Measurements from ENCODE around the gene HSDL1. TPM values are rescaled to one million over a fixed set of nuclear protein-coding genes. Genes with fewer than 3 reads are reported as not detected.

The HSDL1 gene
- total and polyA plus RNA-seq, 10 of the 15 experiments (the other 5 are each of a cell fraction or from before 2014, with no cell fraction given): 2.0 to 13.4 (median 5.6) TPM

- no peak overlapping the region for H3K4me3 ChIP-seq
- 78% methylated on average over 15 of the region's 15 CpGs for WGBS (ENCODE audit: insufficient coverage, insufficient replicate concordance, low lambda C conversion rate, missing lambda C conversion rate)
- H3K27ac ChIP-seq (ENCODE audit: control insufficient read depth, insufficient read depth): no peak overlapping the region
- H2AFZ ChIP-seq (ENCODE audit: control insufficient read depth, low read depth, low read length): no peak overlapping the region
- in situ Hi-C loops (cut with MboI): no loop called here
- FAIRE-seq: no peak
- SMC1A ChIA-PET (ENCODE audit: uncharacterized antibody, unreplicated experiment): interaction anchor here (1.1 kb wide), 1 partner anchor 9 kb away, joined by 4 read pairs; the partner anchor contains the start of gene TAF1C
- H4K20me1 ChIP-seq (ENCODE audit: control insufficient read depth, insufficient read depth): no peaks in the 10 kb centered on the region
- no peak overlapping the region for H3K4me2 ChIP-seq (ENCODE audit: control insufficient read depth, insufficient read depth)
- no peak overlapping the region for H3K9ac ChIP-seq (ENCODE audit: control insufficient read depth, insufficient read depth, low read length)
- CTCF ChIA-PET: interaction anchor here (4.7 to 7.1 kb wide), 2 partner anchors 8 to 92 kb away, joined by 30 to 82 read pairs; partner anchors contain the start of gene TAF1C
- H3K36me3 ChIP-seq (ENCODE audit: control insufficient read depth in 2 of 2, insufficient read depth in 2 of 2, low read length in 1 of 2): peaks cover 5 to 17% of the 10 kb centered on the region in 2 experiments; a peak in 3 of 4 replicates
- no peaks in the 10 kb centered on the region for H3K79me2 ChIP-seq (ENCODE audit: control insufficient read depth, insufficient read depth, low read length)
- peaks cover 13% of the 10 kb centered on the region for H3K4me1 ChIP-seq (ENCODE audit: control insufficient read depth, insufficient read depth, low read length)
- BruUV-seq (replicated peaks): no TSS peak
- ATAC-seq: no peak
- intact Hi-C loops (cut with micrococcal nuclease; ENCODE audit: unreplicated experiment): no loop called here
- RAD21 ChIA-PET (ENCODE audit: unreplicated experiment): interaction anchor here (0.9 kb wide), 1 partner anchor 92 kb away, joined by 3 read pairs; no protein-coding TSS in a partner anchor
- no peaks in the 10 kb centered on the region for H3K27me3 ChIP-seq (replicated peaks in 1 of 2; ENCODE audit: control insufficient read depth in 2 of 2, insufficient read depth in 2 of 2, low read length in 1 of 2)
- no peaks in the 10 kb centered on the region for H3K9me3 ChIP-seq (replicated peaks; ENCODE audit: control insufficient read depth, insufficient read depth, low read length)
- DNase-seq (ENCODE audit: low read depth, low spot score): no peak
- POLR2A ChIA-PET: no interaction called here
- TF ChIP-seq IKZF1 (conservative IDR thresholded peaks at IDR 0.05): no peak
- no peak for TF ChIP-seq KAT2A (conservative IDR thresholded peaks at IDR 0.05; ENCODE audit: control insufficient read depth, low read depth, low read length)
- TF ChIP-seq FOXK2 (IDR thresholded peaks at IDR 0.05): no peak
- no peak for TF ChIP-seq BCL11A (IDR thresholded peaks at IDR 0.05; ENCODE audit: low read depth, low read length)
- TF ChIP-seq RELB (IDR thresholded peaks at IDR 0.05; ENCODE audit: low read depth): no peak
- TF ChIP-seq, protein P1, sequence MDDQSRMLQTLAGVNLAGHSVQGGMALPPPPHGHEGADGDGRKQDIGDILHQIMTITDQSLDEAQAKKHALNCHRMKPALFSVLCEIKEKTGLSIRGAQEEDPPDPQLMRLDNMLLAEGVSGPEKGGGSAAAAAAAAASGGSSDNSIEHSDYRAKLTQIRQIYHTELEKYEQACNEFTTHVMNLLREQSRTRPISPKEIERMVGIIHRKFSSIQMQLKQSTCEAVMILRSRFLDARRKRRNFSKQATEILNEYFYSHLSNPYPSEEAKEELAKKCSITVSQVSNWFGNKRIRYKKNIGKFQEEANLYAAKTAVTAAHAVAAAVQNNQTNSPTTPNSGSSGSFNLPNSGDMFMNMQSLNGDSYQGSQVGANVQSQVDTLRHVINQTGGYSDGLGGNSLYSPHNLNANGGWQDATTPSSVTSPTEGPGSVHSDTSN (IDR thresholded peaks at IDR 0.05; ENCODE audit: insufficient replicate concordance, low read depth, low read length): no peak
- no peak for TF ChIP-seq EP300 (IDR thresholded peaks at IDR 0.05; ENCODE audit: borderline replicate concordance in 1 of 2, control insufficient read depth in 1 of 2, low read depth in 2 of 2, low read length in 2 of 2)
- no peak for TF ChIP-seq REST (IDR thresholded peaks at IDR 0.05; ENCODE audit: low read depth, low read length)
- TF ChIP-seq PAX5 (IDR thresholded peaks at IDR 0.05; ENCODE audit: borderline replicate concordance, low read depth, low read length): no peak
- TF ChIP-seq BCL3 (IDR thresholded peaks at IDR 0.05; ENCODE audit: borderline replicate concordance, insufficient read depth, low read depth, low read length, poor library complexity, severe bottlenecking): no peak
- no peak for TF ChIP-seq NFYB (IDR thresholded peaks at IDR 0.05; ENCODE audit: insufficient read depth, low read depth, low read length)
- TF ChIP-seq SMARCA5 (IDR thresholded peaks at IDR 0.05): no peak
- no peak for TF ChIP-seq HDAC6 (IDR thresholded peaks at IDR 0.05; ENCODE audit: unreplicated experiment)
Observed at GRCh38 chr16:84178146-84178765, 33.3 kb upstream of the HSDL1 start.
